ENCODE results near the gene WDFY3.
"Not testable (repeated sequence)": the region's sequence is repeated elsewhere in the genome, so short reads cannot be mapped to it uniquely, and the experiment has no call there.

WDFY3 gene

GRCh38 chr4:84690481-84690880 is 276.0 kb downstream of the WDFY3 start:
- in situ Hi-C loops (cut with HindIII; ENCODE audit: low sequenced_read_pairs): no loop called here
- TF ChIP-seq CTCF (IDR thresholded peaks at IDR 0.05; ENCODE audit: low read depth, low read length, missing control alignments): no peak
- DNase-seq (ENCODE audit: low read depth): no peak
- H3K4me3 ChIP-seq (ENCODE audit: low read depth, low read length): no peak overlapping the region

- TF ChIP-seq CTCF (IDR thresholded peaks at IDR 0.05; ENCODE audit: low read depth, low read length, missing control alignments): no peak
- no peak for DNase-seq (ENCODE audit: low read depth)
- no peak overlapping the region for H3K4me3 ChIP-seq (ENCODE audit: low read depth, low read length)
- in situ Hi-C loops (cut with HindIII; ENCODE audit: low sequenced_read_pairs): no loop called here
Observed at GRCh38 chr4:84689197-84689596, 277.3 kb downstream of the WDFY3 start.

GRCh38 chr4:84688605-84689004 is 277.9 kb downstream of the WDFY3 start:
- no peak for DNase-seq (ENCODE audit: low read depth)
- no peak overlapping the region for H3K4me3 ChIP-seq (ENCODE audit: low read depth, low read length)
- in situ Hi-C loops (cut with HindIII; ENCODE audit: low sequenced_read_pairs): no loop called here
- TF ChIP-seq CTCF (IDR thresholded peaks at IDR 0.05; ENCODE audit: low read depth, low read length, missing control alignments): no peak

GRCh38 chr4:84685105-84685504 is 281.4 kb downstream of the WDFY3 start:
- no peak overlapping the region for H3K4me3 ChIP-seq (ENCODE audit: low read depth, low read length)
- DNase-seq (ENCODE audit: low read depth): no peak
- no peak for TF ChIP-seq CTCF (IDR thresholded peaks at IDR 0.05; ENCODE audit: low read depth, low read length, missing control alignments)
- in situ Hi-C loops (cut with HindIII; ENCODE audit: low sequenced_read_pairs): no loop called here

- no peak for DNase-seq (ENCODE audit: low read depth)
- H3K4me3 ChIP-seq (ENCODE audit: low read depth, low read length): no peak overlapping the region
- in situ Hi-C loops (cut with HindIII; ENCODE audit: low sequenced_read_pairs): no loop called here
- TF ChIP-seq CTCF (IDR thresholded peaks at IDR 0.05; ENCODE audit: low read depth, low read length, missing control alignments): no peak
Observed at GRCh38 chr4:84684361-84684760, 282.1 kb downstream of the WDFY3 start.

- H3K4me3 ChIP-seq (ENCODE audit: low read depth, low read length): no peak overlapping the region
- in situ Hi-C loops (cut with HindIII; ENCODE audit: low sequenced_read_pairs): no loop called here
- DNase-seq (ENCODE audit: low read depth): no peak
- TF ChIP-seq CTCF (IDR thresholded peaks at IDR 0.05; ENCODE audit: low read depth, low read length, missing control alignments): no peak
Observed at GRCh38 chr4:84683064-84683850, 283.2 kb downstream of the WDFY3 start.

GRCh38 chr4:84682661-84683060 is 283.8 kb downstream of the WDFY3 start:
- DNase-seq (ENCODE audit: low read depth); in situ Hi-C loops (cut with HindIII; ENCODE audit: low sequenced_read_pairs); H3K4me3 ChIP-seq (ENCODE audit: low read depth, low read length): not testable (repeated sequence)
